Measurements from ENCODE around the gene SYT2. TPM values are rescaled to one million over a fixed set of nuclear protein-coding genes. Genes with fewer than 3 reads are reported as not detected.

SYT2 gene
- total and polyA plus RNA-seq, 2 donors from 2014 or later = 0.15 to 0.19 TPM

- Histone ChIP-seq H3K4me1 (ENCODE audit: control insufficient read depth in 2 of 3, insufficient read depth in 2 of 3, low read depth in 1 of 3, low read length in 3 of 3) (no peaks in the 10 kb centered on the region), H3K36me3 (ENCODE audit: control insufficient read depth in 2 of 3, insufficient read depth in 3 of 3, low read length in 3 of 3) (peaks cover 26 to 44% (median 27%) of the 10 kb centered on the region in 3 donors), H3K4me3 (ENCODE audit: low read length in 3 of 3) (no peak overlapping the region), H3K27ac (ENCODE audit: low read depth in 2 of 2, low read length in 2 of 2) (no peak overlapping the region), H3K9ac (ENCODE audit: low read length in 3 of 3) (no peak overlapping the region), H3K27me3 (ENCODE audit: control insufficient read depth, insufficient read depth, low read length) (no peaks in the 10 kb centered on the region), H3K9me3 (ENCODE audit: control insufficient read depth in 2 of 3, insufficient read depth in 1 of 3, low read length in 3 of 3) (peaks cover 0 to 1% (median 0%) of the 10 kb centered on the region in 3 donors)
- no peak for TF ChIP-seq CTCF (IDR thresholded peaks at IDR 0.05; ENCODE audit: borderline replicate concordance, extremely low read depth, insufficient read depth)
- intact Hi-C loops (cut with DNase I) = no loop called here
- FAIRE-seq (no peak), DNase-seq (no peak)
These were observed 32.2 kb upstream of the SYT2 start for GRCh38 chr1:202742496-202742895.

- no peak for FAIRE-seq
- H3K27ac ChIP-seq (ENCODE audit: low read depth in 2 of 2, low read length in 2 of 2) = no peak overlapping the region
These were observed 23.0 kb upstream of the SYT2 start for GRCh38 chr1:202733251-202733650.

GRCh38 chr1:202728951-202729350, 18.7 kb upstream of the SYT2 start:
- H3K4me3 ChIP-seq (ENCODE audit: low read length in 3 of 3) = no peak overlapping the region
- H3K27ac ChIP-seq (ENCODE audit: low read depth in 2 of 2, low read length in 2 of 2) = no peak overlapping the region
- H3K9ac ChIP-seq (ENCODE audit: low read length in 3 of 3) = no peak overlapping the region
- DNase-seq (no peak), FAIRE-seq (no peak)
- intact Hi-C loops (cut with DNase I) = no loop called here
- H3K4me1 ChIP-seq (ENCODE audit: control insufficient read depth in 2 of 3, insufficient read depth in 2 of 3, low read depth in 1 of 3, low read length in 3 of 3) = peaks cover 0 to 11% (median 3%) of the 10 kb centered on the region in 3 donors
- no peak for TF ChIP-seq CTCF (IDR thresholded peaks at IDR 0.05; ENCODE audit: borderline replicate concordance, extremely low read depth, insufficient read depth)
- no peaks in the 10 kb centered on the region for H3K27me3 ChIP-seq (ENCODE audit: control insufficient read depth, insufficient read depth, low read length)
- peaks cover 12 to 71% (median 42%) of the 10 kb centered on the region in 3 donors for H3K36me3 ChIP-seq (ENCODE audit: control insufficient read depth in 2 of 3, insufficient read depth in 3 of 3, low read length in 3 of 3)
- H3K9me3 ChIP-seq (ENCODE audit: control insufficient read depth in 2 of 3, insufficient read depth in 1 of 3, low read length in 3 of 3) = no peaks in the 10 kb centered on the region

More at GRCh38 chr1:202733251-202733650, 23.0 kb upstream of the SYT2 start:
- Histone ChIP-seq H3K4me1 (ENCODE audit: control insufficient read depth in 2 of 3, insufficient read depth in 2 of 3, low read depth in 1 of 3, low read length in 3 of 3) (no peaks in the 10 kb centered on the region), H3K9ac (ENCODE audit: low read length in 3 of 3) (no peak overlapping the region), H3K27me3 (ENCODE audit: control insufficient read depth, insufficient read depth, low read length) (no peaks in the 10 kb centered on the region), H3K36me3 (ENCODE audit: control insufficient read depth in 2 of 3, insufficient read depth in 3 of 3, low read length in 3 of 3) (peaks cover 23 to 74% (median 48%) of the 10 kb centered on the region in 3 donors), H3K4me3 (ENCODE audit: low read length in 3 of 3) (no peak overlapping the region), H3K9me3 (ENCODE audit: control insufficient read depth in 2 of 3, insufficient read depth in 1 of 3, low read length in 3 of 3) (no peaks in the 10 kb centered on the region)
- intact Hi-C loops (cut with DNase I) = no loop called here
- DNase-seq = no peak
- no peak for TF ChIP-seq CTCF (IDR thresholded peaks at IDR 0.05; ENCODE audit: borderline replicate concordance, extremely low read depth, insufficient read depth)

- H3K36me3 ChIP-seq (ENCODE audit: control insufficient read depth in 2 of 3, insufficient read depth in 3 of 3, low read length in 3 of 3) = peaks cover 2 to 37% (median 16%) of the 10 kb centered on the region in 3 donors
- no peak overlapping the region for H3K27ac ChIP-seq (ENCODE audit: low read depth in 2 of 2, low read length in 2 of 2)
- peaks cover 0 to 11% (median 3%) of the 10 kb centered on the region in 3 donors for H3K4me1 ChIP-seq (ENCODE audit: control insufficient read depth in 2 of 3, insufficient read depth in 2 of 3, low read depth in 1 of 3, low read length in 3 of 3)
- intact Hi-C loops (cut with DNase I) = no loop called here
- H3K27me3 ChIP-seq (ENCODE audit: control insufficient read depth, insufficient read depth, low read length) = no peaks in the 10 kb centered on the region
- no peak overlapping the region for H3K9ac ChIP-seq (ENCODE audit: low read length in 3 of 3)
- no peaks in the 10 kb centered on the region for H3K9me3 ChIP-seq (ENCODE audit: control insufficient read depth in 2 of 3, insufficient read depth in 1 of 3, low read length in 3 of 3)
- no peak for TF ChIP-seq CTCF (IDR thresholded peaks at IDR 0.05; ENCODE audit: borderline replicate concordance, extremely low read depth, insufficient read depth)
- H3K4me3 ChIP-seq (ENCODE audit: low read length in 3 of 3) = peak overlapping the region in 1 of 3 donors; percentile 13
- DNase-seq (peak in 2 of 5 donors; percentile 40 to 56), FAIRE-seq (no peak)
These were observed 15.3 kb upstream of the SYT2 start for GRCh38 chr1:202725526-202725925.
